Measurements from ENCODE around the gene TMEM178A.

DNA sequence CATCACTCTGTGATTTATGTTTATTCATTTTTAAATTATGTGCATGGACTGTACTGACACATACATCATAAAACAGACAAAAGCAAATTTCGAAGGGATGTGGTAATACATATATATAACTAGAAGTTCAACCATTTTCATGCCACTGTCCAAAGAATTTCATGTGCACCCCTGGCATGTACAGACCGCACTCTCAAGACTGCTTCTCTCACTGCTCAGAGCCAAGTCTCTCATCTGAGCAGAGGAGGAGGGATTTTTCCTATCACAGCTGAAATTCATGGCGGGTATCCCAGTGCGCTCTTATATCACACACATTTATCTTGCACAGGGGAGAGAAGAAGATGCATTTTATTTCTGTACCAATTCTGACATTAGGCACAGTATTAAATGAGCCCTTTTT, 5.9 kb downstream of the TMEM178A start:
- TF ChIP-seq, protein P1, sequence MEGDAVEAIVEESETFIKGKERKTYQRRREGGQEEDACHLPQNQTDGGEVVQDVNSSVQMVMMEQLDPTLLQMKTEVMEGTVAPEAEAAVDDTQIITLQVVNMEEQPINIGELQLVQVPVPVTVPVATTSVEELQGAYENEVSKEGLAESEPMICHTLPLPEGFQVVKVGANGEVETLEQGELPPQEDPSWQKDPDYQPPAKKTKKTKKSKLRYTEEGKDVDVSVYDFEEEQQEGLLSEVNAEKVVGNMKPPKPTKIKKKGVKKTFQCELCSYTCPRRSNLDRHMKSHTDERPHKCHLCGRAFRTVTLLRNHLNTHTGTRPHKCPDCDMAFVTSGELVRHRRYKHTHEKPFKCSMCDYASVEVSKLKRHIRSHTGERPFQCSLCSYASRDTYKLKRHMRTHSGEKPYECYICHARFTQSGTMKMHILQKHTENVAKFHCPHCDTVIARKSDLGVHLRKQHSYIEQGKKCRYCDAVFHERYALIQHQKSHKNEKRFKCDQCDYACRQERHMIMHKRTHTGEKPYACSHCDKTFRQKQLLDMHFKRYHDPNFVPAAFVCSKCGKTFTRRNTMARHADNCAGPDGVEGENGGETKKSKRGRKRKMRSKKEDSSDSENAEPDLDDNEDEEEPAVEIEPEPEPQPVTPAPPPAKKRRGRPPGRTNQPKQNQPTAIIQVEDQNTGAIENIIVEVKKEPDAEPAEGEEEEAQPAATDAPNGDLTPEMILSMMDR (IDR thresholded peaks at IDR 0.05; ENCODE audit: insufficient read depth, low read depth, low read length): no peak
- no peak for TF ChIP-seq EZH2 (IDR thresholded peaks at IDR 0.05; ENCODE audit: insufficient read depth, low read length)
